ENCODE measurements around the gene RNPEP. TPM values are rescaled to one million over a fixed set of nuclear protein-coding genes. Genes with fewer than 3 reads are reported as not detected.
"Not testable (repeated sequence)": the region's sequence is repeated elsewhere in the genome, so short reads cannot be mapped to it uniquely, and the experiment has no call there.

Gene RNPEP
- polyA plus RNA-seq, 1 of the 3 experiments (the other 2 are of a cell fraction) = 46.7 TPM

DNA sequence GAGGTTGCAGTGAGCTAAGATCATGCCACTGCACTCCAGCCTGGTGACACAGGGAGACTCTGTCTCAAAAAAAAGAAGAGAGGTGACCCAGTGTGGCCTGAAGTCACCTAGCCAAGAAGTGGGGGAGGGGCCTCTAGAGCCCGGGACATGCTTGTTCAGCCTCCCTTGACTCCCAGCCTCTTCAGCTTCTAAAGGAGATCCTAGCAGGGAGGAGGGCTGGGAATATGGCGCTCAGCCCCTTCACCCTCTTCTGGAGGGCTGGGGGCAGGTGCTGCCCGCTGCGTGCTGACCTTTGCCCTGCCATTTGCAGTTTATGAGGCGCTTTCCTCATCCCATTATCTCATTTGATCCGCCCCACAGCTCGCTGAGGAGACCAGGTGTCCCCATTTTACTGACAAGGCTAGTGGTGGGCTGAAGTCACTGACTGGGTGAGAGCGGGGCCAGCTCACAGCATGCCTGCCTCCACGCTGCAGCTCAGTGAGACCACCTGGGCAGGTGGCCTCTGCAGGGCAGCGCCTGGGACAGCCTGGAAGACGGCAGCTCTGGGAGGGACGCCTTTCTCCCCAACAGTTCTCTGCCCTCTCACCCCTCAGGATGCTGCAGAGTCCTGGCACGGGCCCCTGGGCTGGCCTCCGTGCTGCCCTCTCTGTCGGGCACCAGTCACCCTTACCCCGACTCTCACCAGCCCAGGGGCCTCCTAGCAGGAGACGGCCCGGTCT lies 35.5 kb downstream of the RNPEP start:
- 74% methylated on average over 9 of the region's 18 CpGs for WGBS (ENCODE audit: low lambda C conversion rate)
- Histone ChIP-seq H3K27ac (ENCODE audit: low read depth in 2 of 2, low read length in 1 of 2) (no peak overlapping the region), H3K4me2 (no peak overlapping the region), H4K20me1 (ENCODE audit: insufficient read depth) (no peaks in the 10 kb centered on the region), H3K4me1 (ENCODE audit: control insufficient read depth in 1 of 2, insufficient read depth in 2 of 2, low read depth in 1 of 2, low read length in 1 of 2) (no peaks in the 10 kb centered on the region; a peak in 1 of 4 replicates), H3K9me3 (no peaks in the 10 kb centered on the region), H2AFZ (ENCODE audit: low read depth) (no peak overlapping the region), H3F3A (replicated peaks; ENCODE audit: insufficient read depth) (no peaks in the 10 kb centered on the region), H3K9ac (no peak overlapping the region), H3K4me3 (ENCODE audit: low read depth in 2 of 2, low read length in 1 of 2) (no peak overlapping the region), H3K36me3 (replicated peaks in 1 of 2; ENCODE audit: control insufficient read depth in 1 of 2, insufficient read depth in 2 of 2, low read length in 1 of 2) (no peaks in the 10 kb centered on the region), H3K9me2 (no peaks in the 10 kb centered on the region), H3K79me2 (ENCODE audit: insufficient read depth) (no peaks in the 10 kb centered on the region), H3K27me3 (ENCODE audit: insufficient read depth) (no peaks in the 10 kb centered on the region)
- DNase-seq = no peak
- TF ChIP-seq, protein P1, sequence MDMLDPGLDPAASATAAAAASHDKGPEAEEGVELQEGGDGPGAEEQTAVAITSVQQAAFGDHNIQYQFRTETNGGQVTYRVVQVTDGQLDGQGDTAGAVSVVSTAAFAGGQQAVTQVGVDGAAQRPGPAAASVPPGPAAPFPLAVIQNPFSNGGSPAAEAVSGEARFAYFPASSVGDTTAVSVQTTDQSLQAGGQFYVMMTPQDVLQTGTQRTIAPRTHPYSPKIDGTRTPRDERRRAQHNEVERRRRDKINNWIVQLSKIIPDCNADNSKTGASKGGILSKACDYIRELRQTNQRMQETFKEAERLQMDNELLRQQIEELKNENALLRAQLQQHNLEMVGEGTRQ (IDR thresholded peaks at IDR 0.05; ENCODE audit: borderline replicate concordance, low read depth, low read length) = no peak
- TF ChIP-seq NFIC (IDR thresholded peaks at IDR 0.05; ENCODE audit: borderline replicate concordance) (no peak), TEAD4 (IDR thresholded peaks at IDR 0.05; ENCODE audit: borderline replicate concordance, insufficient read depth) (no peak), SIN3A (IDR thresholded peaks at IDR 0.05; ENCODE audit: borderline replicate concordance, low read depth, low read length) (no peak), ELF1 (IDR thresholded peaks at IDR 0.05) (no peak), POLR2AphosphoS5 (IDR thresholded peaks at IDR 0.05; ENCODE audit: low read depth, low read length) (no peak), RFX5 (IDR thresholded peaks at IDR 0.05; ENCODE audit: low read length) (no peak), EZH2phosphoT487 (IDR thresholded peaks at IDR 0.05; ENCODE audit: borderline replicate concordance, low read depth) (no peak)
- TF ChIP-seq, protein P2, sequence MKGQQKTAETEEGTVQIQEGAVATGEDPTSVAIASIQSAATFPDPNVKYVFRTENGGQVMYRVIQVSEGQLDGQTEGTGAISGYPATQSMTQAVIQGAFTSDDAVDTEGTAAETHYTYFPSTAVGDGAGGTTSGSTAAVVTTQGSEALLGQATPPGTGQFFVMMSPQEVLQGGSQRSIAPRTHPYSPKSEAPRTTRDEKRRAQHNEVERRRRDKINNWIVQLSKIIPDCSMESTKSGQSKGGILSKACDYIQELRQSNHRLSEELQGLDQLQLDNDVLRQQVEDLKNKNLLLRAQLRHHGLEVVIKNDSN (IDR thresholded peaks at IDR 0.05; ENCODE audit: borderline replicate concordance, low read depth) = no peak
- POLR2A ChIA-PET = no interaction called here
- CTCF ChIA-PET = interaction anchor here (1.1 to 2.0 kb wide), 6 partner anchors 9 to 122 kb away, joined by 3 to 10 read pairs (median 4); partner anchors contain the start of gene GPR37L1

DNA sequence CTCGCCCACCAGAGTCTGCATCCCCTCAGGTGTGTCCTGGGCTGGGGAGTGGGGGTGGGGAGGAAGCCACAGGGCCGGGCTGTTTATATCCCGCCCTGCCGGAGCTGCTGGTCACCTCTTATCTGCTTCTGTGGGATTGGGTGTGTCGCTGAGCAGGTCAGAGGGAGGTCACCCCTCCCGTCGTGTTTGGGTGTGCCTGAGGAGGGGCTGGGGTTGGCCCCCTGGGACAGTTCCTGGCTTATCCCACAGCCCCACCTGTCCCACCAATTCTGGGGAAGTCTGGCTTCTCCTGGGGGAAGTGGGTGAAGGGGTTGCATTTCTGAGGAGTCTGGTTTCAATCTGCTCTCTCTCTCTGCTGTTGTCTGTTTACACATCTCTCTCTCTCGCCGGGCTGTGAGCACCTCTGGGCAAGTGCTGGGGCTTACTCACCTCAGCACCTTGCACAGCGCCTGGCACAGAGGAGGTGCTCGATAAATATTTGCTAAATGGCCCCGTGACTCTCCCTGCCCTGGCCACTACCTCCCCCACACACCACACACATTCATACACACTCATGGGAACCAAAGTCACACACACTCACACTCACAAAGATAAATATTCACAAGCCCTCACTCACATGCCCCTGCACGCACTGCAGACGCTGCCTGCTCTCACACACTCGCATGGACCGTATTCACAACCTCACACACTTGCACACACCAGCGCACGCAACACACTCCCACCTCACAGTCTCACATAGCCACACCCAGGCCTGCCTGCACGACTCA lies 36.2 kb downstream of the RNPEP start:
- Histone ChIP-seq H4K20me1 (ENCODE audit: insufficient read depth) (no peaks in the 10 kb centered on the region), H3K27me3 (ENCODE audit: insufficient read depth) (no peaks in the 10 kb centered on the region), H2AFZ (ENCODE audit: low read depth) (no peak overlapping the region), H3K79me2 (ENCODE audit: insufficient read depth) (no peaks in the 10 kb centered on the region), H3K9ac (no peak overlapping the region), H3K4me2 (no peak overlapping the region), H3K9me2 (no peaks in the 10 kb centered on the region), H3F3A (replicated peaks; ENCODE audit: insufficient read depth) (no peaks in the 10 kb centered on the region), H3K9me3 (no peaks in the 10 kb centered on the region), H3K36me3 (replicated peaks in 1 of 2; ENCODE audit: control insufficient read depth in 1 of 2, insufficient read depth in 2 of 2, low read length in 1 of 2) (no peaks in the 10 kb centered on the region), H3K4me3 (ENCODE audit: low read depth in 2 of 2, low read length in 1 of 2) (no peak overlapping the region), H3K27ac (ENCODE audit: low read depth in 2 of 2, low read length in 1 of 2) (no peak overlapping the region), H3K4me1 (ENCODE audit: control insufficient read depth in 1 of 2, insufficient read depth in 2 of 2, low read depth in 1 of 2, low read length in 1 of 2) (no peaks in the 10 kb centered on the region; a peak in 1 of 4 replicates)
- POLR2A ChIA-PET = no interaction called here
- TF ChIP-seq NFIC (IDR thresholded peaks at IDR 0.05; ENCODE audit: borderline replicate concordance) = no peak
- TF ChIP-seq, protein P3, sequence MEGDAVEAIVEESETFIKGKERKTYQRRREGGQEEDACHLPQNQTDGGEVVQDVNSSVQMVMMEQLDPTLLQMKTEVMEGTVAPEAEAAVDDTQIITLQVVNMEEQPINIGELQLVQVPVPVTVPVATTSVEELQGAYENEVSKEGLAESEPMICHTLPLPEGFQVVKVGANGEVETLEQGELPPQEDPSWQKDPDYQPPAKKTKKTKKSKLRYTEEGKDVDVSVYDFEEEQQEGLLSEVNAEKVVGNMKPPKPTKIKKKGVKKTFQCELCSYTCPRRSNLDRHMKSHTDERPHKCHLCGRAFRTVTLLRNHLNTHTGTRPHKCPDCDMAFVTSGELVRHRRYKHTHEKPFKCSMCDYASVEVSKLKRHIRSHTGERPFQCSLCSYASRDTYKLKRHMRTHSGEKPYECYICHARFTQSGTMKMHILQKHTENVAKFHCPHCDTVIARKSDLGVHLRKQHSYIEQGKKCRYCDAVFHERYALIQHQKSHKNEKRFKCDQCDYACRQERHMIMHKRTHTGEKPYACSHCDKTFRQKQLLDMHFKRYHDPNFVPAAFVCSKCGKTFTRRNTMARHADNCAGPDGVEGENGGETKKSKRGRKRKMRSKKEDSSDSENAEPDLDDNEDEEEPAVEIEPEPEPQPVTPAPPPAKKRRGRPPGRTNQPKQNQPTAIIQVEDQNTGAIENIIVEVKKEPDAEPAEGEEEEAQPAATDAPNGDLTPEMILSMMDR (IDR thresholded peaks at IDR 0.05) = no peak
- no peak for DNase-seq
- WGBS (ENCODE audit: low lambda C conversion rate) = 68% methylated on average over 15 of the region's 19 CpGs
- CTCF ChIA-PET = interaction anchor here (1.0 to 2.0 kb wide), 4 partner anchors 9 to 123 kb away, joined by 3 to 10 read pairs (median 4); no protein-coding TSS in a partner anchor

DNA sequence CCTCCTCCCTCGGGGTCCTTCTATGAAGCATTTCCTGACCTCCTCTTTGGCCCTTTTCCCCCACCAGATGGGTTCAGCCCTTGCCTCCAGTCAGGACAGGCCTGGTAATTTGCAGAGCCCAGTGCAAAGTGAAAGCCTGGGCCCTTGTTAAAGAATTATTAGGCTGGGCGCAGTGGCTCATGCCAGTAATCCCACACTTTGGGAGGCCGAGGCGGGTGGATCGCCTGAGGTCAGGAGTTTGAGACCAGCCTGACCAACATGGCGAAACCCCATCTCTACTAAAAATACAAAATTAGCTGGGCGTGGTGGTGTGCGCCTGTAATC lies 36.7 kb downstream of the RNPEP start:
- H3K36me3 ChIP-seq (replicated peaks in 1 of 2; ENCODE audit: control insufficient read depth in 1 of 2, insufficient read depth in 2 of 2, low read length in 1 of 2); H3K9me2 ChIP-seq; H3K4me3 ChIP-seq (ENCODE audit: low read depth in 2 of 2, low read length in 1 of 2); H3K27me3 ChIP-seq (ENCODE audit: insufficient read depth); H3K4me1 ChIP-seq (ENCODE audit: control insufficient read depth in 1 of 2, insufficient read depth in 2 of 2, low read depth in 1 of 2, low read length in 1 of 2); H3F3A ChIP-seq (replicated peaks; ENCODE audit: insufficient read depth); H3K4me2 ChIP-seq; H3K27ac ChIP-seq (ENCODE audit: low read depth in 2 of 2, low read length in 1 of 2); H3K9me3 ChIP-seq; H2AFZ ChIP-seq (ENCODE audit: low read depth); H3K9ac ChIP-seq; DNase-seq; POLR2A ChIA-PET; H3K79me2 ChIP-seq (ENCODE audit: insufficient read depth); H4K20me1 ChIP-seq (ENCODE audit: insufficient read depth): not testable (repeated sequence)
- WGBS (ENCODE audit: low lambda C conversion rate) = 84% methylated on average over 8 of the region's 8 CpGs
- CTCF ChIA-PET = interaction anchor here (1.0 to 1.7 kb wide), 2 partner anchors 100 to 123 kb away, joined by 3 to 9 read pairs; no protein-coding TSS in a partner anchor

Data from SK-N-SH (cell line).